H1 (cell line): ENCODE results near the gene EPS8. TPM values are rescaled to one million over a fixed set of nuclear protein-coding genes. Genes with fewer than 3 reads are reported as not detected.

Experiments used
- CBX8 ChIP-seq: fragments of 300-800, 300-1000 bp; sonication (generic); IDR thresholded peaks from 2 replicates; pipeline ENCODE4 v1.7.1; 2016; ENCODE audit warnings: low read depth, low read length, borderline replicate concordance
- EP300 ChIP-seq, 2 experiments: IDR thresholded peaks; 1 replicate in 1 of 2; 2 replicates in 1 of 2; pipeline ENCODE4 v1.6.1; 2011 to 2012; ENCODE audit warnings: low read depth in 2 of 2, low read length in 2 of 2, mild to moderate bottlenecking in 2 of 2, borderline replicate concordance in 1 of 2, inconsistent platforms in 1 of 2, moderate library complexity in 1 of 2
- JUND ChIP-seq: IDR thresholded peaks from 2 replicates; pipeline ENCODE4 v1.6.1; 2011; ENCODE audit warnings: mild to moderate bottlenecking, improper control_type of control experiment, low read length
- PHF8 ChIP-seq: fragments of 200-600 bp; sonication (generic); conservative IDR thresholded peaks from 2 replicates; pipeline ENCODE4 v1.7.1; 2012; ENCODE audit warnings: low read depth, mild to moderate bottlenecking, inconsistent platforms, low read length, moderate library complexity
- RAD21 ChIP-seq, 2 experiments: IDR thresholded peaks in 1 of 2; conservative IDR thresholded peaks in 1 of 2; 2 replicates each; pipeline ENCODE4 v1.6.1; 2011; ENCODE audit warnings: low read depth in 2 of 2, low read length in 2 of 2, improper control_type of control experiment in 1 of 2, inconsistent platforms in 1 of 2, mild to moderate bottlenecking in 1 of 2, moderate library complexity in 1 of 2
- polyA plus RNA-seq, 7 experiments: library from polyadenylated mRNA; depleted of rRNA in 3 of 7; stranded (reverse) in 5 of 7; unstranded in 2 of 7; fragments of >200 nt in 5 of 7; fragments of 200-250 nt in 2 of 7; gene quantifications; 1 replicate in 5 of 7; 2 replicates in 1 of 7; 4 replicates in 1 of 7; pipeline versions ENCODE4 v1.2.1 to v1.2.3, GENCODE V29; 2011 to 2013; ENCODE audit warnings: missing spikeins in 2 of 7, mixed read lengths in 2 of 7
- total RNA-seq: library from RNA; stranded (reverse); fragmentation: NEBNext Ultra II Directional; extraction: Animal tissue kit (Norgen Biotek cat#: 25700); gene quantifications from 2 replicates; pipeline ENCODE4 v1.2.1, GENCODE V29; 2021

The EPS8 gene
- total and polyA plus RNA-seq, 2 of the 8 experiments (the other 6 are each of a cell fraction or from before 2014, with no cell fraction given): 3.0 to 4.6 TPM

DNA sequence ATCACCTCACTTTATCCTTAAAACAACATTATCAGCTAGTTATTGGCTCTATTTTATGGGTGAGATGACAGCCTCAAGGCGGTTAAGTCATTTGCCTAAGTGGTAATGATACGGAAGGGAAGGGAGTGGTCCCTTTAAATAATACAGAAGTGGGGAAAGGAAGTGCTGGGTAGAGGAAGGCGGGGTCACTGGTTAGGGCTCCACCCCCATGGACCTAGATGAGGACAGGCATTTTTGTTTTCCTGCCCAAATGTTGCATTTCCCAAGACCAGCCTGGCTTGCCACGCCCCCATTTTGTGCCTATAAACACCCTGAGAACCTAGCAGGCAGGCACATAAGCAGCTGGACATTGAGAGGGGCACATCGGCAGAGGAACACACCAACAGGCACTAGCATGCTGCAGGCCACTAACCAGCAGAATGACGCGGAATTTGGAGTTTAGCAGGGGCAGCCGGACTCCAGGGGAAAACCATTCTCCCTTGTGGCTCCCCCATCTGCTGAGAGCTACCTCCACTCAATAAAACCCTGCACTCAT, 100.9 kb downstream of the EPS8 start (continued):
- TF ChIP-seq EP300 (IDR thresholded peaks at IDR 0.05; ENCODE audit: borderline replicate concordance in 1 of 2, low read depth in 2 of 2, low read length in 2 of 2) (no peak), PHF8 (no peak), RAD21 (IDR thresholded peaks at IDR 0.05 in 1 of 2, conservative IDR thresholded peaks at IDR 0.05 in 1 of 2; ENCODE audit: low read depth in 2 of 2, low read length in 2 of 2) (no peak), CBX8 (no peak), JUND (no peak)
